Tibial artery (tissue), 4 donors: ENCODE measurements around the gene ZNF451.
A peak's percentile ranks its signal among the peaks of the same experiment; 100 is the strongest.

Source experiments
- DNase-seq, 2 donors: peaks; one replicate each; pipeline ENCODE4 v3.0.0-alpha.2; 2019
- H3K27ac ChIP-seq, 2 donors: fragments of 200-600 bp; sonication (generic) in 1 of 2; 1 replicate in 1 of 2; 2 replicates in 1 of 2; pipeline ENCODE4 v1.5.1; 2018 to 2019; ENCODE audit warnings: mild to moderate bottlenecking in 1 of 2
- H3K27me3 ChIP-seq, 2 donors: fragments of 200-600 bp; sonication (generic) in 1 of 2; one replicate each; pipeline versions ENCODE4 v1.5.1 to v1.6.0; 2016 to 2019
- H3K36me3 ChIP-seq, 3 donors: fragments of 200-600 bp; sonication (generic) in 2 of 3; one replicate each; pipeline ENCODE4 v1.5.1; 2016 to 2019; ENCODE audit warnings: mild to moderate bottlenecking in 2 of 3
- H3K4me1 ChIP-seq, 4 donors: fragments of 200-600 bp; sonication (generic) in 2 of 4; 1 replicate in 3 of 4; 2 replicates in 1 of 4; pipeline ENCODE4 v1.5.1; 2016 to 2019
- H3K4me3 ChIP-seq, 2 donors: fragments of 200-600 bp; sonication (generic) in 1 of 2; 1 replicate in 1 of 2; 2 replicates in 1 of 2; pipeline ENCODE4 v1.5.1; 2018 to 2019; ENCODE audit warnings: mild to moderate bottlenecking in 2 of 2
- H3K9me3 ChIP-seq, 3 donors: fragments of 200-600 bp; sonication (generic) in 1 of 3; one replicate each; pipeline ENCODE4 v1.5.1; 2016 to 2019
- intact Hi-C: fragments of 100-400 bp; cut with DNase I; formaldehyde crosslinking; loops from one replicate; pipeline ENCODE4 v1.15.0; 2023; ENCODE audit warnings: low total_unique reads
- TF ChIP-seq, protein P1 (sequence below), 2 experiments: fragments of 200-600 bp in 1 of 2; fragments of 450-650 bp in 1 of 2; IDR thresholded peaks; one replicate each; pipeline ENCODE4 v1.5.1; 2017 to 2019; ENCODE audit warnings: antibody characterized with exemption in 2 of 2, mild to moderate bottlenecking in 1 of 2, moderate library complexity in 1 of 2

Gene ZNF451

DNA sequence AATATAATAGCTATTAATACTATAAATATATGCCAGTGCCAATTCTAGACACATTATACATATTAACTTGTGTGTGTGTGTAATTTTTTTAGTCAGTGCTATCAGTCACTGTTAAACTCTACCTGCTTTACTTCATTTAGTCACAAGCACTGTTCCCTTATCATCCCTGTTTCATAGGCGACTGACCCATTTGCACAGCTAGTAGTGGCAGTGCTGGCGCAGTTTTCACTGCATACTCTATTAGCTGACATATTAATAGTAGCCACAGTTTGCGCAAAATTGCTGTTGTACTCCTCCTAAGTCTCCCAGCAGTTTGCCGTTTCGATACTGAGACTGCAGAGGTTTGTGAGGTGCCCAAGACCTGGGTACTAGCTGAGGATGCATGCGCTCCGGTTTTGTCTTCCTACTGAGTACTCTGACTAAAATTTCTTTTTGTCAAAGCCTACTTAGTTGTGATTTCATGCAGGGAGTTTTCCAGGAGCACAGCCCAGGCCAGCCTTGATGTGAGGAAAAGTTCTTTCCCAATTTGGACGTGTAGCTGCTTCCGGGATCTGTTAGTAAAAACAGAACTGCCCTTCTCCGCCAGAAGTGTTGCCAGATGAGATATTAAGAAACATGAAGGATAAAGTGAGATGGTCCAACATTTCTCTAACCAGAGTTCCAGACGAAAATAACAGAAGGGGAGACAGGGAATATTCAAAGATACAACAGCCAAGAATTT is 87.7 kb downstream of the ZNF451 start:
- H3K27ac ChIP-seq, result peak overlapping the region; percentile 90 to 92
- peak overlapping the region; percentile 27 to 33 for H3K4me3 ChIP-seq
- no peaks in the 10 kb centered on the region for H3K9me3 ChIP-seq
- H3K36me3 ChIP-seq, result peaks cover 3 to 13% (median 8%) of the 10 kb centered on the region in 3 donors
- TF ChIP-seq, protein P1, sequence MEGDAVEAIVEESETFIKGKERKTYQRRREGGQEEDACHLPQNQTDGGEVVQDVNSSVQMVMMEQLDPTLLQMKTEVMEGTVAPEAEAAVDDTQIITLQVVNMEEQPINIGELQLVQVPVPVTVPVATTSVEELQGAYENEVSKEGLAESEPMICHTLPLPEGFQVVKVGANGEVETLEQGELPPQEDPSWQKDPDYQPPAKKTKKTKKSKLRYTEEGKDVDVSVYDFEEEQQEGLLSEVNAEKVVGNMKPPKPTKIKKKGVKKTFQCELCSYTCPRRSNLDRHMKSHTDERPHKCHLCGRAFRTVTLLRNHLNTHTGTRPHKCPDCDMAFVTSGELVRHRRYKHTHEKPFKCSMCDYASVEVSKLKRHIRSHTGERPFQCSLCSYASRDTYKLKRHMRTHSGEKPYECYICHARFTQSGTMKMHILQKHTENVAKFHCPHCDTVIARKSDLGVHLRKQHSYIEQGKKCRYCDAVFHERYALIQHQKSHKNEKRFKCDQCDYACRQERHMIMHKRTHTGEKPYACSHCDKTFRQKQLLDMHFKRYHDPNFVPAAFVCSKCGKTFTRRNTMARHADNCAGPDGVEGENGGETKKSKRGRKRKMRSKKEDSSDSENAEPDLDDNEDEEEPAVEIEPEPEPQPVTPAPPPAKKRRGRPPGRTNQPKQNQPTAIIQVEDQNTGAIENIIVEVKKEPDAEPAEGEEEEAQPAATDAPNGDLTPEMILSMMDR (IDR thresholded peaks at IDR 0.05), result no peak
- intact Hi-C loops, result loop anchor here (10.0 kb wide), 1 partner anchor 87 kb away; no protein-coding TSS in a partner anchor
- H3K4me1 ChIP-seq, result peaks cover 5 to 78% (median 41%) of the 10 kb centered on the region in 4 donors
- no peaks in the 10 kb centered on the region for H3K27me3 ChIP-seq
- DNase-seq, result peak; percentile 81 to 82

DNA sequence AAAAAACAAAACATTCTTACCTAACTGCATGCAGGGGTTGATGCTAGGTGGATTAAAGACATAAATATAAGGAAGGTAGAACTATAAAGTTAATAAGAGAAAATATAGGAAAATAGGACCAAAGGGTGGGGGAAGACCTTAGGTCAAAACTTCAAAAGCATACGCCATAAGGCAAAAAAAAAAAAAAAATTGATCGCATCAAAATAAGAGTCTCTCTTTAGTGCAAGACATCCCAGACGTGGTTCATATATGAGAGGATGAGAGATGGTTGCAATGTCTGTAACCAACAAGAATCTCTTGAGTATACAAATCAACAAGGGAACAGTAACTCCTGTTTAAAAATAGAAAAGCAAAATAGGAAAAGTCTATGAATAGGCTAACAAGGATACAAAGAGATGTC is 90.6 kb downstream of the ZNF451 start:
- Histone ChIP-seq H3K27me3 (no peaks in the 10 kb centered on the region), H3K4me1 (peaks cover 5 to 65% (median 33%) of the 10 kb centered on the region in 4 donors), H3K36me3 (peaks cover 28 to 35% (median 31%) of the 10 kb centered on the region in 3 donors), H3K27ac (peak overlapping the region; percentile 90 to 92), H3K4me3 (no peak overlapping the region), H3K9me3 (no peaks in the 10 kb centered on the region)
- intact Hi-C loops, result no loop called here
- DNase-seq, result no peak
- TF ChIP-seq, protein P1 (IDR thresholded peaks at IDR 0.05), result no peak

DNA sequence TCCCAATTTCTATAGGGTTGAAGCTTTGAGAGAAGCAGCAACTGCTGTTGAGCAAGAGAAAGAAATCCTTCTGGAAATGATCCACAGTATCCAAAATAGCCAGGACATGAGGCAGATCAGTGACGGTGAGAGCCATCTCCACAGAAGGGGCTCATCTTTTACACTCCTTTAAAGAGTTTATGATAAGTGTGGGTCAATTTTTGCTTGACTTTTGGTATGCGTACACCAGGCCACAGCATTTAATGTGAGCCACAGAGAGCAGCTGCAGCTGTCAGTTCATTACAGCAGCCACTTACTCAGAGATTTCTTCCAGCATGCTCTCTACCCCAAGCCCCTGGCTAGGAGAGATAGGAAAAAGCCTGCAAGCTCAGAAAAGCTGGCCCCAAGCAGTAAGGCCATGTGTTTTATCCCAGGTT is 92.0 kb downstream of the ZNF451 start:
- Histone ChIP-seq H3K4me1 (peaks cover 5 to 51% (median 21%) of the 10 kb centered on the region in 4 donors), H3K9me3 (no peaks in the 10 kb centered on the region), H3K36me3 (peaks cover 31 to 43% (median 36%) of the 10 kb centered on the region in 3 donors), H3K27me3 (no peaks in the 10 kb centered on the region), H3K4me3 (no peak overlapping the region), H3K27ac (peak overlapping the region in 1 of 2 donors; percentile 90)
- intact Hi-C loops, result no loop called here
- TF ChIP-seq, protein P1 (IDR thresholded peaks at IDR 0.05), result no peak
- DNase-seq, result no peak

DNA sequence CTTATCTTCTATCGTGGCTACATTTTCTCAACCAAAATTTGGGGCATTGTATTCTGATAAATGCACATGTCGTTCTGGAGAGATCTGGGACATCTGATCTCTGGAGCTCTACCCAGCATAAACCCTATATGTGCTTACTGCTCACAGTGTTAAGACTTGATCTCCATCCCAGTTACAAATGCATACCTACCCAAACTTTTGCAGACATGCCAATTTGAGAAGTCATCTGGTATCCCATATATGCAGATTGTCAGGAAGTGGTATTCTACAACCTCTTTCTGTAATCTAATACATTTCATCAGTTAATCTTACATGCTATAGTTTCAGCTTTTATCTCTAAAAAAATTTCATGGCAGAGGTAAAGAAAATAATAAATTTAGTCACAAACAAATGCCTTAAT is 93.3 kb downstream of the ZNF451 start:
- TF ChIP-seq, protein P1 (IDR thresholded peaks at IDR 0.05), result no peak
- intact Hi-C loops, result no loop called here
- H3K4me1 ChIP-seq, result peaks cover 5 to 37% (median 12%) of the 10 kb centered on the region in 4 donors
- no peaks in the 10 kb centered on the region for H3K9me3 ChIP-seq
- peaks cover 31 to 43% (median 36%) of the 10 kb centered on the region in 3 donors for H3K36me3 ChIP-seq
- H3K27ac ChIP-seq, result no peak overlapping the region
- H3K27me3 ChIP-seq, result no peaks in the 10 kb centered on the region
- DNase-seq, result no peak
- H3K4me3 ChIP-seq, result no peak overlapping the region

DNA sequence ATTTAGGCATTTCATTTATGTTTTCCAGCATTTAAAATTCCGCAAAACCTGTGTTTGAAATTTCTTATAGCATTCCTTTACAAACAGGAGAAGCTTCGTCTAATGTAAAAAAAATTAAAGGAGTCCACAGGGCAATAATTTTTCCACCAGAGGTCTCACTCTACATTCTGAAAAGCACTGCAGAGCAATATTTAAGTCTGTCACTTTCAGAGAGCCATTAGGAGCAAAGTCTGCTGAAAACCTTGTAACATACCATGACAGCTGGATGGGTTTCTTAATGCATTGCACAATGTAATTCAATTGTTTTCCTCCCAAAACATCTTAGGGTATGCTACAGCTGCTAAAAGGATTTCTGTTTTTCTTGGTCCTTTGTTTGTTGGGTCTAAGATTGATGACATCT is 100.2 kb downstream of the ZNF451 start:
- Histone ChIP-seq H3K9me3 (no peaks in the 10 kb centered on the region), H3K36me3 (peaks cover 11 to 31% (median 29%) of the 10 kb centered on the region in 3 donors), H3K27ac (no peak overlapping the region), H3K4me3 (no peak overlapping the region), H3K27me3 (no peaks in the 10 kb centered on the region), H3K4me1 (no peaks in the 10 kb centered on the region)
- DNase-seq, result no peak
- TF ChIP-seq, protein P1 (IDR thresholded peaks at IDR 0.05), result peak; percentile 44 to 54
- intact Hi-C loops, result loop anchor here (2.0 kb wide), 1 partner anchor 127 kb away; the partner anchor contains the start of gene PRIM2
